ENCODE data around the gene IL24. TPM values are rescaled to one million over a fixed set of nuclear protein-coding genes. Genes with fewer than 3 reads are reported as not detected.

Gene IL24
- polyA plus RNA-seq, 3 donors: 0.16 TPM; not detected in 2

- peaks cover 0 to 2% of the 10 kb centered on the region in 2 donors for H3K27me3 ChIP-seq (ENCODE audit: control insufficient read depth in 2 of 2, insufficient read depth in 2 of 2, low read length in 2 of 2)
- peaks cover 0 to 7% (median 0%) of the 10 kb centered on the region in 7 donors for H3K9me3 Mint-ChIP-seq
- peaks cover 52% of the 10 kb centered on the region for H3K4me1 Mint-ChIP-seq
- intact Hi-C loops (cut with micrococcal nuclease): no loop called here
- H3K27ac Mint-ChIP-seq: peak overlapping the region in 1 of 7 donors; percentile 32
- peaks cover 7 to 12% (median 8%) of the 10 kb centered on the region in 3 donors for H3K27me3 Mint-ChIP-seq (ENCODE audit: low read depth in 3 of 3)
- no peak overlapping the region for H3K4me3 ChIP-seq (replicated peaks in 1 of 3; ENCODE audit: low read depth in 2 of 3, low read length in 3 of 3)
- TF ChIP-seq, protein P1, sequence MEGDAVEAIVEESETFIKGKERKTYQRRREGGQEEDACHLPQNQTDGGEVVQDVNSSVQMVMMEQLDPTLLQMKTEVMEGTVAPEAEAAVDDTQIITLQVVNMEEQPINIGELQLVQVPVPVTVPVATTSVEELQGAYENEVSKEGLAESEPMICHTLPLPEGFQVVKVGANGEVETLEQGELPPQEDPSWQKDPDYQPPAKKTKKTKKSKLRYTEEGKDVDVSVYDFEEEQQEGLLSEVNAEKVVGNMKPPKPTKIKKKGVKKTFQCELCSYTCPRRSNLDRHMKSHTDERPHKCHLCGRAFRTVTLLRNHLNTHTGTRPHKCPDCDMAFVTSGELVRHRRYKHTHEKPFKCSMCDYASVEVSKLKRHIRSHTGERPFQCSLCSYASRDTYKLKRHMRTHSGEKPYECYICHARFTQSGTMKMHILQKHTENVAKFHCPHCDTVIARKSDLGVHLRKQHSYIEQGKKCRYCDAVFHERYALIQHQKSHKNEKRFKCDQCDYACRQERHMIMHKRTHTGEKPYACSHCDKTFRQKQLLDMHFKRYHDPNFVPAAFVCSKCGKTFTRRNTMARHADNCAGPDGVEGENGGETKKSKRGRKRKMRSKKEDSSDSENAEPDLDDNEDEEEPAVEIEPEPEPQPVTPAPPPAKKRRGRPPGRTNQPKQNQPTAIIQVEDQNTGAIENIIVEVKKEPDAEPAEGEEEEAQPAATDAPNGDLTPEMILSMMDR (IDR thresholded peaks at IDR 0.05): no peak
- peak in 2 of 3 donors; percentile 16 to 39 for DNase-seq
- H3K36me3 ChIP-seq (replicated peaks in 1 of 2; ENCODE audit: control insufficient read depth in 1 of 2, insufficient read depth in 2 of 2, low read length in 2 of 2): no peaks in the 10 kb centered on the region
- peaks cover 35 to 50% of the 10 kb centered on the region in 2 donors for H3K4me1 ChIP-seq (ENCODE audit: control insufficient read depth in 1 of 2, insufficient read depth in 2 of 2, low read length in 2 of 2)
- no peaks in the 10 kb centered on the region for H4K20me1 ChIP-seq (ENCODE audit: insufficient read depth, low read length)
- H3K36me3 Mint-ChIP-seq: peaks cover 2 to 4% of the 10 kb centered on the region in 2 donors
- H2AFZ ChIP-seq (ENCODE audit: insufficient read depth, low read depth, low read length, poor library complexity, severe bottlenecking): no peak overlapping the region
- H3K9me3 ChIP-seq (replicated peaks in 1 of 2; ENCODE audit: control insufficient read depth in 1 of 2, insufficient read depth in 1 of 2, low read length in 2 of 2): no peaks in the 10 kb centered on the region
- no peak overlapping the region for H3K9ac ChIP-seq (ENCODE audit: insufficient read depth, low read length, poor library complexity, severe bottlenecking)
- no peaks in the 10 kb centered on the region for H3K79me2 ChIP-seq (ENCODE audit: insufficient read depth, low read length)
- no peak overlapping the region for H3K4me2 ChIP-seq (replicated peaks; ENCODE audit: extremely low read depth, low read length, poor library complexity, severe bottlenecking)
- WGBS (ENCODE audit: insufficient coverage): no CpG with 5 or more reads among the region's 4 CpGs
- no peak overlapping the region for H3K27ac ChIP-seq (ENCODE audit: low read depth in 1 of 2, low read length in 2 of 2)
- peak overlapping the region in 1 of 2 donors; percentile 13 for H3K4me3 Mint-ChIP-seq
Observed at GRCh38 chr1:206949208-206949607, 52.0 kb downstream of the IL24 start.

DNA sequence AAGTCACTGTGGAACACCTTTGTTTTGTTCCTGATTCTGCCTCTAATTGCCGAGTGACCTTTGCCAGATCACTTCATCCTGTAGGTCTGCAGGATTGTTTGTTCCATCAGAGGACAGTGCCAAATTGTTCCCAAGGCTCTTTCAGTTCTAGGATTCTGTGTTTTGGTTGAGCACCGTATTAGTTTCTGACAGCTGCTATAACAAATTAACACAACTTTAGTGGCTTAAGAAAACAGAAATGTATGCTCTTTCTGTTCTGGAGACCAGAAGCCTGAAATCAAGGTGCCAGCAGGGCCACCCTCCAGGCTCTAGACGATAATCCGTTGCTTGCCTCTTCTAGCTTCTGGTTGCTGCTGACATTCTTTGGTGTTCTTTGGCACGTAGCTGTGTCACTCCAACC is 52.4 kb downstream of the IL24 start:
- no peak overlapping the region for H3K27ac ChIP-seq (ENCODE audit: low read depth in 1 of 2, low read length in 2 of 2)

More for the DNA sequence above, 52.4 kb downstream of the IL24 start:
- Histone ChIP-seq H2AFZ (ENCODE audit: insufficient read depth, low read depth, low read length, poor library complexity, severe bottlenecking) (no peak overlapping the region), H3K27me3 (ENCODE audit: control insufficient read depth in 2 of 2, insufficient read depth in 2 of 2, low read length in 2 of 2) (peaks cover 0 to 2% of the 10 kb centered on the region in 2 donors), H3K9me3 (replicated peaks in 1 of 2; ENCODE audit: control insufficient read depth in 1 of 2, insufficient read depth in 1 of 2, low read length in 2 of 2) (no peaks in the 10 kb centered on the region), H3K4me3 (replicated peaks in 1 of 3; ENCODE audit: low read depth in 2 of 3, low read length in 3 of 3) (no peak overlapping the region), H4K20me1 (ENCODE audit: insufficient read depth, low read length) (no peaks in the 10 kb centered on the region), H3K36me3 (replicated peaks in 1 of 2; ENCODE audit: control insufficient read depth in 1 of 2, insufficient read depth in 2 of 2, low read length in 2 of 2) (no peaks in the 10 kb centered on the region), H3K4me2 (replicated peaks; ENCODE audit: extremely low read depth, low read length, poor library complexity, severe bottlenecking) (no peak overlapping the region), H3K4me1 (ENCODE audit: control insufficient read depth in 1 of 2, insufficient read depth in 2 of 2, low read length in 2 of 2) (peaks cover 39 to 55% of the 10 kb centered on the region in 2 donors), H3K9ac (ENCODE audit: insufficient read depth, low read length, poor library complexity, severe bottlenecking) (no peak overlapping the region), H3K79me2 (ENCODE audit: insufficient read depth, low read length) (no peaks in the 10 kb centered on the region)
- Mint-ChIP-seq H3K9me3 (peaks cover 0 to 7% (median 0%) of the 10 kb centered on the region in 7 donors), H3K27me3 (ENCODE audit: low read depth in 3 of 3) (peaks cover 8 to 12% (median 9%) of the 10 kb centered on the region in 3 donors), H3K4me1 (peaks cover 56% of the 10 kb centered on the region), H3K36me3 (peaks cover 2 to 4% of the 10 kb centered on the region in 2 donors), H3K27ac (no peak overlapping the region), H3K4me3 (peak overlapping the region in 1 of 2 donors; percentile 13)
- WGBS (ENCODE audit: insufficient coverage): 94% methylated on average over 3 of the region's 5 CpGs
- intact Hi-C loops (cut with micrococcal nuclease): no loop called here
- no peak for DNase-seq
- TF ChIP-seq, protein P1 (IDR thresholded peaks at IDR 0.05): no peak

Data from CD14-positive monocyte (primary cell).